Fibroblast of lung (primary cell): ENCODE results near the gene PPP2R2D.

Experiments used
- CTCF ChIP-seq, 2 donors: IDR thresholded peaks in 1 of 2; conservative IDR thresholded peaks in 1 of 2; 1 replicate in 1 of 2; 2 replicates in 1 of 2; pipeline ENCODE4 v1.5.1; 2011 to 2012; ENCODE audit warnings: low read length in 2 of 2, control low read depth in 1 of 2, inconsistent platforms in 1 of 2, low read depth in 1 of 2, mild to moderate bottlenecking in 1 of 2
- EZH2 ChIP-seq: IDR thresholded peaks from 2 replicates; pipeline ENCODE4 v1.5.1; 2012; ENCODE audit warnings: low read length, control low read depth, mild to moderate bottlenecking; ENCODE audit errors: missing control alignments

GRCh38 chr10:131872827-131873375 lies 27.9 kb upstream of the PPP2R2D start:
- TF ChIP-seq CTCF (conservative IDR thresholded peaks at IDR 0.05 in 1 of 2, IDR thresholded peaks at IDR 0.05 in 1 of 2; ENCODE audit: low read depth in 1 of 2, low read length in 2 of 2) (no peak), EZH2 (no peak)
